Renal cortex interstitium (tissue), 15 donors: Measurements from ENCODE around the gene MPZ. TPM values are rescaled to one million over a fixed set of nuclear protein-coding genes. Genes with fewer than 3 reads are reported as not detected.
"Not testable (repeated sequence)": the region's sequence is repeated elsewhere in the genome, so short reads cannot be mapped to it uniquely, and the experiment has no call there.

ENCODE experiments used
- DNase-seq, 11 donors: peaks; one replicate each; pipeline ENCODE4 v3.0.0-alpha.2; 2013; ENCODE audit warnings: low read depth in 9 of 11, low spot score in 4 of 11; ENCODE audit errors: extremely low read depth in 1 of 11
- long read RNA-seq, 16 experiments: transcript quantifications; one replicate each; lab custom pipeline, GENCODE V29; 2026
- polyA plus RNA-seq, 3 donors: library from polyadenylated mRNA; unstranded; fragments of 120-200 nt; gene quantifications; one replicate each; pipeline ENCODE4 v1.2.1, GENCODE V29; 2013; ENCODE audit not compliant: insufficient read length in 3 of 3

Gene MPZ
- polyA plus RNA-seq, result 1 to 10 TPM; 2.2 to 5.1 (median 3.8) TPM
- long read RNA-seq, donor 1, partial matches to known transcripts, result 0 of 1 reads
- long read RNA-seq, donor 1, other reads (novel, unspliced or antisense), result 0 of 1 reads
- long read RNA-seq, donor 2, partial matches to known transcripts, result 0 of 1 reads
- long read RNA-seq, donor 2, other reads (novel, unspliced or antisense), result 0 of 1 reads
- long read RNA-seq, donor 3, partial matches to known transcripts, result 0 of 3 reads
- long read RNA-seq, donor 3, other reads (novel, unspliced or antisense), result 0 of 3 reads
- long read RNA-seq, donor 4, partial matches to known transcripts, result 0 of 1 reads
- long read RNA-seq, donor 4, other reads (novel, unspliced or antisense), result 0 of 1 reads
- long read RNA-seq, donor 5, result 0 reads
- long read RNA-seq, donor 6, partial matches to known transcripts, result 0 of 2 reads
- long read RNA-seq, donor 6, other reads (novel, unspliced or antisense), result 0 of 2 reads
- long read RNA-seq, donor 7, result 0 reads
- long read RNA-seq, donor 8, result 0 reads
- long read RNA-seq, donor 9, partial matches to known transcripts, result 0 of 1 reads
- long read RNA-seq, donor 9, other reads (novel, unspliced or antisense), result 0 of 1 reads
- long read RNA-seq, donor 10, result 0 reads
- long read RNA-seq, donor 11, partial matches to known transcripts, result 0 of 1 reads
- long read RNA-seq, donor 11, other reads (novel, unspliced or antisense), result 0 of 1 reads
- long read RNA-seq, donor 12, result 0 reads
- long read RNA-seq, donor 13, partial matches to known transcripts, result 0 of 1 reads
- long read RNA-seq, donor 13, other reads (novel, unspliced or antisense), result 0 of 1 reads
- long read RNA-seq, donor 14, result 0 reads
- long read RNA-seq, donor 15, result 0 reads
- long read RNA-seq, donor 16, partial matches to known transcripts, result 9 of 12 reads
- long read RNA-seq, donor 16, other reads (novel, unspliced or antisense), result 0 of 12 reads

- no peak for DNase-seq
Observed at GRCh38 chr1:161309868-161310267, at the start of gene MPZ. MPZ (minus strand) TSS chr1:161309968; CDS start chr1:161309905, 63 bp downstream.

- peak in 6 of 11 donors; percentile 21 to 44 (median 30) for DNase-seq
Observed at GRCh38 chr1:161359291-161359690, 49.5 kb upstream of the MPZ start.

- no peak for DNase-seq
Observed at GRCh38 chr1:161357073-161357472, 47.3 kb upstream of the MPZ start.

- no peak for DNase-seq
Observed at GRCh38 chr1:161351482-161351881, 41.7 kb upstream of the MPZ start.

GRCh38 chr1:161350671-161351070 lies 40.9 kb upstream of the MPZ start:
- no peak for DNase-seq

GRCh38 chr1:161342821-161343220 lies 33.1 kb upstream of the MPZ start:
- DNase-seq, result no peak

GRCh38 chr1:161342177-161342576 lies 32.4 kb upstream of the MPZ start:
- DNase-seq, result no peak

GRCh38 chr1:161335796-161336195 lies 26.0 kb upstream of the MPZ start:
- no peak for DNase-seq

GRCh38 chr1:161333166-161333565 lies 23.4 kb upstream of the MPZ start:
- no peak for DNase-seq

GRCh38 chr1:161330346-161330745 lies 20.6 kb upstream of the MPZ start:
- no peak for DNase-seq

- DNase-seq, result no peak
Observed at GRCh38 chr1:161324020-161324419, 14.3 kb upstream of the MPZ start.

GRCh38 chr1:161315841-161316674 lies 6.3 kb upstream of the MPZ start:
- DNase-seq, result not testable (repeated sequence)

- peak; percentile 74 to 91 (median 87) for DNase-seq
Observed at GRCh38 chr1:161314201-161314981, 4.6 kb upstream of the MPZ start, which contains the start of gene SDHC. SDHC (plus strand) TSS chr1:161314381; CDS start chr1:161314406, 25 bp downstream.

GRCh38 chr1:161313554-161314200 lies 3.9 kb upstream of the MPZ start:
- DNase-seq, result no peak

GRCh38 chr1:161311595-161312181 lies 1.9 kb upstream of the MPZ start:
- DNase-seq, result peak in 1 of 11 donors; percentile 6

GRCh38 chr1:161307892-161308638 lies 1.7 kb downstream of the MPZ start:
- no peak for DNase-seq
